GM21390 (cell line): ENCODE measurements around the gene PDE1C.
"Not testable (repeated sequence)": the region's sequence is repeated elsewhere in the genome, so short reads cannot be mapped to it uniquely, and the experiment has no call there.

Experiments
- ATAC-seq: cut with Tn5 transposase; IDR thresholded peaks from one replicate; pipeline ENCODE4 v1.9.1; 2021; ENCODE audit not compliant: unreplicated experiment

The PDE1C gene

DNA sequence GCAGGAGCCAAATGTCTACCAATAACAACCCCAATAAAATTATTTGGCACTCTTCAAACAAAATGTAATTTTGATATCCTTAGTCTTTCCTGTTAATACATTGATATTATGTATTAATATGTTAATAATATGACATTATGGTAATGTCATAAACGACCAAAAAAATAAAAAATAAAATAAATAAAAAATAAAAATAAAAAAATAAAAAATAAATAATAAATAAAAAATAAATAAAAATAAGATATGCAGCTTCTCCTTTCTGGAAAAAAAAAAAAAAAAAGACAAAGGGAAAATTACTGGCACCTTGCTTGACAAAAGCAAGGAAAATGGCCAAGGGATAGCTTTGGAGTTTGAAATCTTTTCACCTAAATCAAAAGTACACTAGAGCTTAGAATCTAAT is 214.7 kb downstream of the PDE1C start:
- no peak for ATAC-seq

- ATAC-seq, result no peak
Measured at GRCh38 chr7:31853380-31853779, 216.8 kb downstream of the PDE1C start.

DNA sequence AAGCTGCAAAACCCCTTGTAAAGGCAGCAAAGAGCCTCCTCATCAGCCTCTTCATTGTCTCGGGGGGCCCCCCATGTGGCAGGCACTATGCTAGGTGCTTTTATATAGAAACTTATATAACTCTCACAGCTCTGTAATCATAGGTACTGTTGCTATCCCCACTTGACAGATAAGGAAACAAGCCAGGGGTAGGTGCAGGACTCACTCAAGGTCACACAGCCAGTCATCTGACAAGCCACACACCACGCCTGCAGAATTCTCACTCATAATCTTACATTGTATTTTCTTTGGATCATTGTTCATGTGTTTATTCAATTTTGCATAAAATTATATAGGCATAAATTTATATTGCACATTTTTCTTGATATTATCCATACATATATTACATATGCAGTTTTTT is 217.7 kb downstream of the PDE1C start:
- ATAC-seq, result no peak

- ATAC-seq, result no peak
Measured at GRCh38 chr7:31851119-31851518, 219.1 kb downstream of the PDE1C start.

DNA sequence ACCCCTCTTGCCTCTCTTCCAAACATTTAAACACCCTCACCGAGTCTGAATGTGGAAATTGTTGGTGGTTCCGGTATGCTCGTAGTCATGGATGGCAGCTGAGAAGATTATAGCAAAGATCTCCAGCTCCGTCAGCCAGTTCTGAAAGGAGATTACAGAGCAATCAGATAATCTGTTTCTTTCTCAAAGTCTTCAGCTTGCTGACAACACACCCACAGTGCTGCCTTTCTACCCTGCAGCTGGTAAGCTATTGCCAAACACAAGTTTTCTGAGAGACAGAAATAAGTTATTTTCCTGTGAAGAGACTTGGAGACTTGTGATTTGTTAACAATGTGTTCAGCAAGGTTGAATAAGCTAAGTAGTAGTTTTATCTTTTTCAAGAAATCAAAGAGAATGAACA is 219.6 kb downstream of the PDE1C start:
- no peak for ATAC-seq

DNA sequence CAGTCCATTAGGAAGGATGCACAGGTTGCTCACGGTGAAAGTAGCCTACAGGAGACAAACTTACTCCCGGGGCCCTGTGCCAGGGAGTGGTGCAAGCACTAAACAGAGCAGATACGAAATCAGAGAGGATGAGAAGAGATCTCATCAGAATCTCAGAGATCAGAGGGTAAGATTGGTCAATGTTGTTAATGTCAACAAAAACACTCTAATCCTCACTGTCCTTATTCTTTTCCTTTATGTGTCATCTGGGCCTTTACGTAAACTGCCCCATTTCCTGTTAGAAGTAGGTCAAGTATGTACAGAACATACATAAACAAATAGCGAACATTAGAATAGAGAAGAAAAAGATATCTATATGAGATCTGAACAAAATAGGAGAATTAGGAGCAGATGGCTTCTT is 220.1 kb downstream of the PDE1C start:
- ATAC-seq, result no peak

DNA sequence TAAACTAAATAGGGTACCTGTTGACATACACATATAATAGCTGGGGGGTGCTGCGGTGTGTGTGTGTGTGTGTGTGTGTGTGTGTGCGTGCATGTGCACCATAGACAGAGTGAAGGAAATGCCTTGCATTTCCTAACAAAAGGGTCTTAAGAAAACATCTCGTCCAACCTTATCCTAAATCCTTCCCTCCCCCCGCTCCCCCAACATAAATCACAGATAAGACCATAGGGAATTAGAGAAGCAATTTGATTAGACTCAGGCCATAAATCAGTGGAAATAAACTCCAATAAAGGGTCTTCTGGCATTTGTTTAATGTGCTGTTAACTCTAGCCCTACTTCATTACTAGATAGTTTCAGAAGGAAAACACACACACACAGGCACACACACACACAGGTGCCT is 234.7 kb downstream of the PDE1C start:
- no peak for ATAC-seq

- not testable (repeated sequence) for ATAC-seq
Measured at GRCh38 chr7:31833625-31834024, 236.6 kb downstream of the PDE1C start.

DNA sequence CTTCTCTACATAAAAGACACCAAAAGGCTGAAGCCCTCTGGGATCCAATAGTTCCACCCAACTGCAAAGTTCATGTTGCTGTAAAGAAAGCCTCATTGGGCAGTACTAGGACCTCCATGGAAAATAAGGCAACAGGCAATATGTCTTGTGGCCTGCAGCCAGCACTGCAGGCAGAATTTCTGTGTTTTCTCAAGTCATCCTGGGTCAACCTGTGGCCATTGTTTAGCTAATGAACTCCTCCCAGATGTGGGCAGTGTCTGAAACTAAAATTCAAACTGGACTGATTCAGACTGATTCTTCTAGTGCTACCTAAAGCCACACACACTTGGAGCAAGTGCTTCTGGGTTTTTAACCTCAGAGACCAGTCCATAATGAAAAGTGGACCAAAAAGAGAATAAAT is 241.7 kb downstream of the PDE1C start:
- ATAC-seq, result no peak

- no peak for ATAC-seq
Measured at GRCh38 chr7:31825576-31825975, 244.6 kb downstream of the PDE1C start.

GRCh38 chr7:31819031-31819430 is 251.2 kb downstream of the PDE1C start:
- ATAC-seq, result no peak

DNA sequence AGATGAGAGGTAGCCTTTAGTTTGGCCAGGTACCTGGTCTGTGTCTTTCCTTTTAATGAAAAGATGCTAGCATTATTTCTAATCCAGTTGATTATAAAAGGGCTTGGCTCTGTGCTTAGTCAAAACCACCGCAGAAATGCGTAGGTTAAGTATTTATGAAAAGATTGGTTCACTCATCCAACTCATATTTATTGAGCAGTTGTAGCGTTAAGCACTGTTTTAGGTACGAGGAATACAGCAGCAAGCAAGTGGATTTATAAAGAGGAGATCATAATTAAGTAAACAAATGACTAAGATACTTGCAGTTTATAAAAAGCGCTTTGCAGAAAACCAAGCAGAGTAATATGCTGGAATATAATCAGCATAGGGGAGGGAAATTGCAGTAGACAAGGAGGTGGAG is 253.4 kb downstream of the PDE1C start:
- ATAC-seq, result no peak

- no peak for ATAC-seq
Measured at GRCh38 chr7:31815796-31816195, 254.4 kb downstream of the PDE1C start.

DNA sequence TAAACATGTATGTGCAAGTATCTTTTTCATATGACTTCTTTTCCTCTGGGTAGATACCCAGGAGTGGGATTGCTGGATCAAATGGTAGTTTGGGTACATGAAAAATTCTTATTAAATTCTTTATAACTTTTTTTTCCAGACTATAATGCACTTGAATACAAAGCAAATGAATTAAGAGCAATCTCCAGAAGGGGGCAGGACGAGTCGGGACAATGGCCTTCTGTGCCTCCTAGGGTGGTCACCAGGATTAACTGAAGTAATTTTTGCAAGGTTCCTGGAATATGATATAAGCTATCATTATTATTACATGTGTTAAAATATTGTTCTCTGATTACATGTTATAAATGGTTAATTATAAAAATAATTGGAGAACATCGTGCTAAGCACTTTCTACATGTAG is 256.0 kb downstream of the PDE1C start:
- no peak for ATAC-seq

- peak; percentile 84 for ATAC-seq
Measured at GRCh38 chr7:31811650-31812461, 258.4 kb downstream of the PDE1C start.

DNA sequence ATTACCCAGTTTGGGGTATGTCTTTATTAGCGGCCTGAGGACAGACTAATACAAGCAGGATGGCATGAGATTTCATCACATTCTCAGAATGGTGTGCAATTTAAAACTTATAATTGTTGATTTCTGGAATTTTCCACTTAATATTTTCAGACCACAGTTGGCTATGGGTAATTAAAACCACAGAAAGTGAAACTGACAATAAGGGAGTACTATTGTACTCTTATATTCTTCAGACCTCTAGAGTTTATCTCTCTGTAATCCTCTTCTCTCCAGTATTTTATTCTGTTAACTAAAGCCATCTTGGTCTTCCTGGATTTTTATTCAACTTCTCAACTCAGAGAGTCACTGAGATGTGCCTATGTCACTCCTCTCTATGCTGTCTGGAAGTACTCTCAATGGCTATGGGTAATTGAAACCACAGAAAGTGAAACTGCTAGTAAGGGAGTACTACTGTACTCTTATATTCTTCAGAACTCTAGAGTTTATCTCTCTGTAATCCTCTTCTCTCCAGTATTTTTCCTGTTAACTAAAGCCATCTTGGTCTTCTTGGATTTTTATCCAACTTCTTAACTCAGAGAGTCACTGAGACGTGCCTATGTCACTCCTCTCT is 264.9 kb downstream of the PDE1C start:
- ATAC-seq, result peak; percentile 98

DNA sequence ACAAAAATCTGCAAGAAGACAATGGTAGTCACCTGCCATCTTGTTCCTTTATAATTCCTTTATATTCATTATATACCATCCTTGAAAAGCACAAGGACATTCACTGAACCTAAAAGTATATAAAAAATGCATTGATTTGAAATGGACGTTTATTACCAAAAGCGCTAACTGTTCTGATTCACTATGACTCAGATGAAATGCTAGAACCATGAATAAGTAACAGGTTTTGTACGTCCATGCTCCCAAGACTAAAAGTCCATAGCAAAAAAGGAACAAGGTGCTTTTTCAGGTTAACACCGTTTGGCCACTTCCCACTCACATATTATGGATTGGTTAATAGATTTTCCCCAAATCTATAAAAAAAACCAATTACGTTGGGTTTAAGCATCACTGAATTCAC is 273.8 kb downstream of the PDE1C start:
- no peak for ATAC-seq

DNA sequence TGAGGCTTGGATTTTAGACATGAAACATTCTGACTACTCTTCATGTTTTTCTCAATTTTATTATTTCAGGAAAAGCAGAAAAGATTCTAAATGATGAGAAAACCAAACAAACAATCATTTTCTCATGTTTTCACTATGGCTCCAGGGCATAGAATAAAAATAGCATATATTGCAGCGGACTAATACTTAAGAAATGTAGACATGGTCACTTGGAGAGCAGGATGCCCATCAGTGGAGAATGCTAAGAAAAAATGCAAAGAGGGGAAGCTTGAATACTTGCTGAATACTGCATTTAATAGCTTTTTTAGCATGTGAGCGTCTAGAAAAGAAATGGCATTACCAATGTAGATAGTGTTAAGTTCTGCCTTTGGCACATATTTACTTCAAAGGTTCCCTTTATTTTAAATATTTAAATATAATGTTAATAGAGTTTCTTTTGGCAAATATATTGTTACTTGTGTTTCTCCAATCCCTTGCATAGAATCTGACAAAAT is 275.3 kb downstream of the PDE1C start:
- ATAC-seq, result no peak

- no peak for ATAC-seq
Measured at GRCh38 chr7:31791881-31792280, 278.3 kb downstream of the PDE1C start.

- no peak for ATAC-seq
Measured at GRCh38 chr7:31788883-31789680, 281.1 kb downstream of the PDE1C start.

DNA sequence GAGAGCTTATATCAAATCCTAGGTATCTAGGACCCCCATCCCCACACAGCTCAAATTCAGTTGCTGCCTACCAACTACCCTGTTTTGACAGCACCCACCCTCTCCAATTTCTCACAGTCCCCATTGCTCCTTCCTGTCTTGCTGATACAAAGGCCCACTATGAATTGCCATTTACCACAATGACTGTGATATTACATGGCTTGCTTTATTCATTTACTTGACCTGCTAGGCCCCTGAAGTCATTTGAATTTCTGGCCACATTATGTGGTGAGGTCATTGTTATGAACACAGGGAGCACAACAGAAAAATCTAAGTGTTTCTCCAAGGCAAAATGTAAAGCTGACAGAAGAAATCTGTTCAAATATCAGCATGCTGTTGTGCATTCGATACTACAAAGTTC is 281.8 kb downstream of the PDE1C start:
- no peak for ATAC-seq

DNA sequence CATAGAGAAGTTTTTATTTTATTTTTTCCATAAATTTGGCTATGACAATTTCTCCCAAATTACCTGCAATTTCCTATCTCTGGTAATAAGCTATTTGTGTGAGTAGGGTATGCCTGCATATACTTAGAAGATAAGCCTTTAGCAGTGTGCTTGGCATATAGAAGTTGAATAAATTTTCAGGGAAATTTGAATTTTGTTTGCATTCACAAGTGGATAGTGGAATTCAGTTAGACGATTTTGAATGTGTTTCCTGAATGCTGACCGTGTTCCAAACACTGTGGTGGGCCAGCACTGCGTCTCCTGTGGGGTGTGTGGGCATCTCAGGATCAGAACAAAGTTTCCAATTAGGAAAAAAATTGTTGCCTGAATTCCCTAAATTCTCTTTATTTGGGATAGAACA is 283.9 kb downstream of the PDE1C start:
- ATAC-seq, result no peak
